ENCODE results near the gene MANEA.

MANEA gene

DNA sequence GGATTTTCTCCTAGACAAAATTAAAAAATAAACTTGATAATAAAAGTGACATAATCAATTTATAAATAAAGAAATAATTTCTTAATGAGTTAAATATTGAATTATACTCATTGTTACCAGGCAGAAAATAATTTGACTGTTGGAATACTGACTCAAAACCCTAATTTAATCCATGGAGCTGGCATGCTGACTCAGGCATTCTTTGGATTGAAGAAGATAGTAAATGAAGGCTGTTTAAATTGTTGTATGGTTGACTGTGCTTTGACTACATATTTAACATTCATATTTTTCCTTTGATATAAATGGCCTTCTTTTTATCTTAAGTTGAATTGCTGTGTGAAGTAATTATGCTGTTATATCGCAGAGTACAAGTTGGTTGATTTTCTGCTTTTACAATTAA is 11.7 kb downstream of the MANEA start:
- no peak for DNase-seq

DNA sequence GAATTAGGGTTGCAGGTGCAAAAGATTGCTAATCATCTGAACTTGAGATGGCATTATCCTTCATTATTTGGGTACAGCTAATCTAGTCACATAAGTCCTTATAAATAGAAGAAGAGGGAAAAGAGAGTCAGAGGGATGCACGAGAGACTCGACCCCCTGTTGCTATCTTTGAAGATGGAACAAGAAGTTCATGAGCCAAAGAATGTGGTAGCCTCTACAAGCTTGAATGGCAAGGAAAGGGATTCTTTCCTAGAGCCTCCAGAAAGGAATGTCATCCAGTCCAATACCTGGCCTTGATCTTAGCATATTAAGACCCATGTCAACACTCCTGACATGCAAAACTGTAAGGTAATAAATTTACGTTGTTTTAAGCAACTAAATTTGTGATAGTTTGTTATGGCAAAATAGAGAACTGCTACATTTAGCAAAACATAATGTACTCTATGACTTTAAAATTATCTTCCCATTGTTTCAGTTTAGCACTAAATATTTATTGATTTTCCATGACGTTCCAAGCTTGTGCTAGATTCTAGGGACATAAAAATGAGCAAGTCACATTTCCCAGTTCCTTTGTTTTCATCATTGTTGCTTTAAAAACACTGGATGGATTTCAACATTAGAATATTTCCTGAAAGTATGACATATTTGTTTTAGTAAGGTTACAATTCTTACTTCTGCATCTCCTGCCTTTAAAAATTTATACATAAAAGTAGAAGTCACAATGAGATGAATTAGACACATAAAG is 12.7 kb downstream of the MANEA start:
- no peak for DNase-seq

GRCh38 chr6:95593025-95593424 is 15.7 kb downstream of the MANEA start:
- DNase-seq = no peak

DNA sequence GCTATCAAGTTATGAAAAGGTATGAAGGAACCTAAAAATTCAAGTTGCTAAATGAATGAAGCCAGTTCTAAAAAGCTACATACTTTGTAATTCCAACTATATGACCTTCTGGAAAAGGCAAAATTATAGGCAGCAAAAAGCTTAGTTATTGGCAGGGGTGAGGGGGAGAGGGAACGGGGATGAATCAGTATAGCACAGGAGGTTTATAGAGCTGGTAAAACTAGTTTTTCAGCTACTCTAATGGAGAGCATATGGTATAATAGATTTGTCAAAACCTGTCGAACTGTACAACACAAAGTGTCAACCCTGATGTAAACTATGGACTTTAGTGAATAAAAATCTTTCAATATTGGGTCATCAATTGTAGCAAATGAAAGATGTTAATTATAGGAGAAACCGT is 18.7 kb downstream of the MANEA start:
- no peak for DNase-seq

DNA sequence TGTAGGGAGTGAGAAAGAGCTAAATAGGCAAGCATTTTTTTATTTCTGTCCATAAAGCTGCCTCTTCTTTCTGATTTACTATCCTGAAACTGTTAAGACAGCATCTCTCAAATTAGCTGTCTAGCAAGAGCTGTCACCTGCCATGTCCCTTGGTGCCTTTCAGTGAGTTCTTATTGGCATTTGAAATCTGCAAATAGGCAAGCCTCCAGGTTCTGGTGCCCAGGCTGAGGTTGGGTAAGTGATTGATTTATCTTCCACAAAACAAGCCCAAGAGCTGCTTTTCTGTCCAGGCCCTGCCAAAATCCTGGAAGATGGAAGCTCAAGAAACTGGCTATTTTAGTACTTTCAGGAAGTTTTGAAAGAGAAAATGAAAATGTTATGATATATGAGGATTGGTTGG is 22.4 kb downstream of the MANEA start:
- DNase-seq = no peak

- DNase-seq = no peak
These were observed 23.8 kb downstream of the MANEA start for GRCh38 chr6:95601133-95601532.

- DNase-seq = no peak
These were observed 36.8 kb downstream of the MANEA start for GRCh38 chr6:95614094-95614493.

GRCh38 chr6:95629551-95629950 is 52.2 kb downstream of the MANEA start:
- peak; percentile 8 for DNase-seq

- peak; percentile 19 for DNase-seq
These were observed 59.5 kb downstream of the MANEA start for GRCh38 chr6:95636552-95637431.

DNA sequence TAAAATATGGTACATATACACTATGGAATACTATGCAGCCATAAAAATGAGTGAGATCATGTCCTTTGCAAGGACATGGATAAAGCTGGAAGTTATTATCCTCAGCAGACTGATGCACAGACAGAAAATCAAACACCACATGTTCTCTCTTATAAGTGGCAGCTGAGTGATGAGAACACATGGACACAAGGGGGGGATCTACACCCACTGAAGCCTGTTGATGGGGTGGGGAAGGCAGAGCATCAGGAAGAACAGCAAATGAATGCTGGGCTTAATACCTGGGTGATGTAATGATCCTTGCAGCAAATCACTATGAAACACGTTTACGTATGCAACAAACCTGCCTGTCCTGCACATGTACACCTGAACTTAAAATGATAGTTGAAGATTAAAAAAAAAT is 71.3 kb downstream of the MANEA start:
- DNase-seq = no peak

DNA sequence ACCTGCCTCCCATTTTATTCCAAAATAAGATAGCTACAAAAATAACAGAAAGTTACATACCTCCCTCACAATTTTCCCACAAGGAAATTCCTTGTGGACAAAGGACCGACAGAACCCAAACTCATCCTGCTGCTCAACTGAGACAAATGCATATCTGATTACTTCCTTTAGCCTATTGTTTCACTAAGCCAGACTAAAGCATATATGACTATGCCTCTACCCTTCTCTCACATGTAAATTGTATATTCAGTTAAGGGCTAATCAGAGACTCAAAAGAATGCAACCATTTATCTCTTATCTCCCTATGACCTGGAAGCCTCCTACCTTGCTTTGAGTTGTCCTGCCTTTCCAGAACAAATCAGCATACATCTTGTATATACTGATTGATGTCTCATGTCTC is 72.1 kb downstream of the MANEA start:
- DNase-seq = no peak

DNA sequence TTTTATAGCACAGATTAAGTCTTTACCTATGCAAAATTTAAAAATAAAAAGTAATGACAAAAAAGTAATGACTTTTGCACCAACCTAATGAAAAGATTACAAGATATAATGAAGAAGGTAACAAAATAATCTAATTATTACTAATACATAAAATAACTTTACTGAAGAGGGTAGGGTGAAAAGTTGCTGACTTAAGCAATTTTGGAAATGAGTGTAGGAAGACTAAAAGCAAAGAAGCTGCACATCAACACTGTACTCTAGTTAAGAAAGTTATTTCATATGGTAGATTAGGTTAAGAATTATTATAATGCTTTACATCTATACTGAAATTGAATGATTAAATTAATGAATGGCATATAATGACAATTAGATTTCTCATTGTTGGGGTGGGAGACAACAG is 76.8 kb downstream of the MANEA start:
- no peak for DNase-seq

DNA sequence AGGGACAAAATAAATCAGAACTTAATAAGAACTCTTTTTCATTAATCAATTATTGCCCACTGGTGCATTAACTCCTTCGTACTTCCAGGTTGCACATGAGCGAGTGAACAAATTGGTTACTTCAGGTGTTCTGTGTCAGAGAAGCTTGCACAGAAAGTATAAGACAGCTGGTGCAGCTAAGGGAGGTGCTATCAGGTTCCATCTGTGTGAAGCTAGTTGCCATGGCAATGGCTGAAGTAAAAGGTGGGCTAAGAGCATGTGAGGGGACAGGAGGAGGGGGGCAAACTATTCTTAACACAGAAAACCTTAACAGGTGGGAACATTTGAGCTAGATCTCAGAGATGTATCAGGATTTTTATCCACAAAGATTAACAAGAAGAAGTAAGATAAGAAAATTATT is 81.6 kb downstream of the MANEA start:
- DNase-seq = no peak
